GM12878 (cell line): Measurements from ENCODE around the gene LHFPL3. TPM values are rescaled to one million over a fixed set of nuclear protein-coding genes. Genes with fewer than 3 reads are reported as not detected.

ENCODE experiments used
- CTCF ChIP-seq, 3 experiments: IDR thresholded peaks in 2 of 3; conservative IDR thresholded peaks in 1 of 3; 2 replicates each; pipeline ENCODE4 v1.5.1; 2011; ENCODE audit warnings: low read depth in 3 of 3, low read length in 3 of 3, mild to moderate bottlenecking in 3 of 3, control low read depth in 2 of 3, moderate library complexity in 2 of 3, inconsistent platforms in 1 of 3, mixed read lengths in 1 of 3; ENCODE audit not compliant: control insufficient read depth in 2 of 3, insufficient read depth in 1 of 3; ENCODE audit errors: extremely low read depth in 1 of 3
- FOXM1 ChIP-seq: IDR thresholded peaks from 2 replicates; pipeline ENCODE4 v1.6.1; 2012; ENCODE audit warnings: low read depth, mild to moderate bottlenecking, inconsistent platforms, low read length, moderate library complexity
- IRF5 ChIP-seq: fragments of 450-650 bp; IDR thresholded peaks from 2 replicates; pipeline ENCODE4 v1.6.1; 2017; ENCODE audit warnings: borderline replicate concordance
- NFYA ChIP-seq: IDR thresholded peaks from 2 replicates; pipeline ENCODE4 v1.6.1; 2011; ENCODE audit warnings: low read depth, mild to moderate bottlenecking, low read length, improper control_type of control experiment, borderline replicate concordance
- NR2F1 ChIP-seq: fragments of 450-650 bp; conservative IDR thresholded peaks from 2 replicates; pipeline ENCODE4 v1.6.1; 2017; ENCODE audit warnings: mild to moderate bottlenecking
- TAF1 ChIP-seq: IDR thresholded peaks from 2 replicates; pipeline ENCODE4 v1.6.1; 2011; ENCODE audit warnings: mild to moderate bottlenecking, low read depth, low read length, borderline replicate concordance
- ZBED1 ChIP-seq: IDR thresholded peaks from 2 replicates; pipeline ENCODE4 v1.6.1; 2016; ENCODE audit warnings: borderline replicate concordance
- polyA plus RNA-seq, 11 experiments: library from polyadenylated mRNA; depleted of rRNA in 4 of 11; unstranded in 6 of 11; stranded (reverse) in 5 of 11; fragments of >200 nt; fragmentation: Nextera tagmentation in 4 of 11; fragmentation: Illumina TruSeq in 1 of 11; extraction: Ambion mirVana in 4 of 11; extraction: Trizol in 1 of 11; gene quantifications; 1 replicate in 1 of 11; 2 replicates in 10 of 11; pipeline versions ENCODE4 v1.2.1 to v1.2.3, GENCODE V29; 2011 to 2016; ENCODE audit warnings: inconsistent platforms in 2 of 11, missing spikeins in 2 of 11, low read depth in 1 of 11
- total RNA-seq, 4 experiments: library from RNA; depleted of rRNA in 3 of 4; stranded (reverse); fragments of >200 nt in 3 of 4; fragmentation: Illumina TruSeq in 1 of 4; extraction: Trizol in 1 of 4; gene quantifications; 2 replicates each; pipeline versions ENCODE4 v1.2.1 to v1.2.3, GENCODE V29; 2013 to 2021

The LHFPL3 gene
- total and polyA plus RNA-seq, 10 of the 15 experiments (the other 5 are each of a cell fraction or from before 2014, with no cell fraction given), result 0.09 TPM; not detected in 9

- TF ChIP-seq IRF5, result no peak
- TF ChIP-seq NFYA, result no peak
- no peak for TF ChIP-seq CTCF (IDR thresholded peaks at IDR 0.05 in 2 of 3, conservative IDR thresholded peaks at IDR 0.05 in 1 of 3; ENCODE audit: control insufficient read depth in 2 of 3, extremely low read depth in 1 of 3, insufficient read depth in 1 of 3, low read depth in 3 of 3, low read length in 3 of 3)
- TF ChIP-seq ZBED1, result no peak
- TF ChIP-seq NR2F1, result no peak
- TF ChIP-seq FOXM1, result no peak
- TF ChIP-seq TAF1, result no peak
- TF ChIP-seq, all 136 proteins: peak for 0
Measured at GRCh38 chr7:104818961-104819880, 490.8 kb downstream of the LHFPL3 start (continued).
